Hepatocyte (in vitro differentiated cells): ENCODE results near the gene SLC25A17. TPM values are rescaled to one million over a fixed set of nuclear protein-coding genes. Genes with fewer than 3 reads are reported as not detected.

Source experiments
- DNase-seq: peaks from one replicate; pipeline ENCODE4 v3.0.0-alpha.2; 2016; ENCODE audit warnings: low spot score
- H2AFZ ChIP-seq: fragments of 200-600 bp; sonication (generic); 2 replicates; pipeline ENCODE4 v1.6.0; 2016; ENCODE audit warnings: antibody characterized with exemption, mild to moderate bottlenecking
- H3K27ac ChIP-seq: fragments of 200-600 bp; sonication (generic); 2 replicates; pipeline ENCODE4 v1.5.1; 2016; ENCODE audit warnings: mild to moderate bottlenecking
- H3K27me3 ChIP-seq: fragments of 200-600 bp; sonication (generic); 2 replicates; pipeline ENCODE4 v1.6.1; 2016
- H3K36me3 ChIP-seq: fragments of 200-600 bp; sonication (generic); replicated peaks from 2 replicates; pipeline ENCODE4 v1.5.1; 2016; ENCODE audit warnings: low read depth; ENCODE audit not compliant: insufficient read depth
- H3K4me1 ChIP-seq: fragments of 200-600 bp; sonication (generic); 2 replicates; pipeline ENCODE4 v1.5.1; 2016; ENCODE audit warnings: mild to moderate bottlenecking, moderate library complexity; ENCODE audit not compliant: insufficient read depth
- H3K4me2 ChIP-seq: fragments of 200-600 bp; sonication (generic); 2 replicates; pipeline ENCODE4 v1.6.0; 2016
- H3K4me3 ChIP-seq: fragments of 200-600 bp; sonication (generic); 2 replicates; pipeline ENCODE4 v1.5.1; 2016; ENCODE audit warnings: mild to moderate bottlenecking
- H3K79me2 ChIP-seq: fragments of 200-600 bp; sonication (generic); 2 replicates; pipeline ENCODE4 v1.6.0; 2017; ENCODE audit warnings: mild to moderate bottlenecking
- H3K9me2 ChIP-seq: fragments of 200-600 bp; sonication (generic); replicated peaks from 2 replicates; pipeline ENCODE4 v1.6.0; 2017; ENCODE audit warnings: mild to moderate bottlenecking; ENCODE audit not compliant: insufficient read depth
- H3K9me3 ChIP-seq: fragments of 200-600 bp; sonication (generic); 2 replicates; pipeline ENCODE4 v1.5.1; 2016; ENCODE audit warnings: low read depth, mild to moderate bottlenecking
- H4K20me1 ChIP-seq: fragments of 200-600 bp; sonication (generic); 2 replicates; pipeline ENCODE4 v1.6.0; 2016; ENCODE audit warnings: mild to moderate bottlenecking; ENCODE audit not compliant: insufficient read depth, poor library complexity, severe bottlenecking
- CTCF ChIP-seq: fragments of 200-600 bp; sonication (generic); IDR thresholded peaks from 2 replicates; pipeline ENCODE4 v1.5.1; 2016; ENCODE audit warnings: antibody characterized with exemption, mild to moderate bottlenecking; ENCODE audit not compliant: poor library complexity
- EZH2 ChIP-seq: fragments of 200-600 bp; sonication (generic); IDR thresholded peaks from 2 replicates; pipeline ENCODE4 v1.6.1; 2016; ENCODE audit warnings: antibody characterized with exemption, mild to moderate bottlenecking, borderline replicate concordance
- EZH2phosphoT487 ChIP-seq: fragments of 200-600 bp; sonication (generic); IDR thresholded peaks from one replicate; pipeline ENCODE4 v1.6.1; 2018; ENCODE audit warnings: antibody characterized with exemption, mild to moderate bottlenecking, low read depth, moderate library complexity; ENCODE audit not compliant: unreplicated experiment, severe bottlenecking
- WGBS: methylation state at CpG from one replicate; pipeline ENCODE4 v1.1.6; 2016; ENCODE audit warnings: low lambda C conversion rate; ENCODE audit errors: missing lambda C conversion rate; 5-methylcytosine and 5-hydroxymethylcytosine counted together
- polyA plus RNA-seq: library from polyadenylated mRNA; unstranded; fragments of >200 nt; fragmentation: Nextera tagmentation; extraction: Ambion mirVana; gene quantifications from 2 replicates; pipeline ENCODE4 v1.2.1, GENCODE V29; 2016
- total RNA-seq: library from RNA; depleted of rRNA; stranded (reverse); fragments of >200 nt; gene quantifications from 2 replicates; pipeline ENCODE4 v1.2.3, GENCODE V29; 2014

The SLC25A17 gene
- total and polyA plus RNA-seq, 2 experiments from 2014 or later = 20.5 to 24.8 TPM

GRCh38 chr22:40748388-40749355 lies 70.5 kb downstream of the SLC25A17 start:
- Histone ChIP-seq H3K79me2 (no peaks in the 10 kb centered on the region), H2AFZ (no peak overlapping the region), H3K36me3 (no peaks in the 10 kb centered on the region), H3K27me3 (no peaks in the 10 kb centered on the region), H3K27ac (no peak overlapping the region), H3K9me3 (no peaks in the 10 kb centered on the region), H3K4me1 (no peaks in the 10 kb centered on the region), H3K9me2 (no peaks in the 10 kb centered on the region), H3K4me2 (no peak overlapping the region), H4K20me1 (no peaks in the 10 kb centered on the region), H3K4me3 (no peak overlapping the region)
- TF ChIP-seq EZH2phosphoT487 = no peak
- TF ChIP-seq EZH2 = no peak
- TF ChIP-seq CTCF = no peak
- 84% methylated on average over 19 of the region's 19 CpGs for WGBS
- DNase-seq = no peak

GRCh38 chr22:40747361-40747760 lies 71.8 kb downstream of the SLC25A17 start:
- H3K4me2 ChIP-seq = no peak overlapping the region
- H4K20me1 ChIP-seq = no peaks in the 10 kb centered on the region
- H3K27ac ChIP-seq = no peak overlapping the region
- H3K79me2 ChIP-seq = no peaks in the 10 kb centered on the region
- no peaks in the 10 kb centered on the region for H3K9me2 ChIP-seq
- TF ChIP-seq CTCF = no peak
- no peak for TF ChIP-seq EZH2
- no peak for TF ChIP-seq EZH2phosphoT487
- no peaks in the 10 kb centered on the region for H3K36me3 ChIP-seq
- no peaks in the 10 kb centered on the region for H3K4me1 ChIP-seq
- WGBS = 44% methylated on average over 1 of the region's 1 CpG
- DNase-seq = no peak
- no peaks in the 10 kb centered on the region for H3K27me3 ChIP-seq
- H3K4me3 ChIP-seq = no peak overlapping the region
- H2AFZ ChIP-seq = no peak overlapping the region
- H3K9me3 ChIP-seq = no peaks in the 10 kb centered on the region

- Histone ChIP-seq H3K4me3 (no peak overlapping the region), H3K79me2 (no peaks in the 10 kb centered on the region), H2AFZ (no peak overlapping the region), H3K27ac (no peak overlapping the region), H3K4me2 (no peak overlapping the region), H3K36me3 (no peaks in the 10 kb centered on the region), H4K20me1 (no peaks in the 10 kb centered on the region), H3K4me1 (no peaks in the 10 kb centered on the region), H3K9me2 (no peaks in the 10 kb centered on the region), H3K9me3 (no peaks in the 10 kb centered on the region), H3K27me3 (no peaks in the 10 kb centered on the region)
- no peak for DNase-seq
- WGBS = 40% methylated on average over 2 of the region's 12 CpGs
- TF ChIP-seq CTCF = no peak
- TF ChIP-seq EZH2phosphoT487 = no peak
- TF ChIP-seq EZH2 = no peak
These were observed 72.5 kb downstream of the SLC25A17 start for GRCh38 chr22:40746428-40747220.
